ENCODE measurements around the gene LRTM2.

- no peak for TF ChIP-seq CTCF (conservative IDR thresholded peaks at IDR 0.05; ENCODE audit: low read length)
- no peak for TF ChIP-seq EZH2phosphoT487 (IDR thresholded peaks at IDR 0.05; ENCODE audit: borderline replicate concordance)
These were observed 1.3 kb upstream of the LRTM2 start for GRCh38 chr12:1819050-1819449.
